HCT116 (cell line): Measurements from ENCODE around the gene COBLL1. TPM values are rescaled to one million over a fixed set of nuclear protein-coding genes. Genes with fewer than 3 reads are reported as not detected.

Experiments
- ATAC-seq: fragments of 200-7000 bp; cut with Tn5 transposase; 2 replicates; pipeline ENCODE4 v1.9.1; 2020; ENCODE audit warnings: mild to moderate bottlenecking, moderate library complexity
- BruUV-seq: library from RNA; stranded (reverse); fragments of 400-500 nt; replicated peaks from 2 replicates; lab custom pipeline; 2021; lab: Mats Ljungman, UMichigan
- CTCF ChIA-PET: fragments of 300-600 bp; sonication (Branson Sonifier 250); formaldehyde crosslinking; loops from one replicate; lab custom pipeline; 2021; ENCODE audit warnings: antibody characterized with exemption; lab: Charles Lee
- POLR2A ChIA-PET: fragments of 300-600, 350-600 bp; sonication (Branson Sonifier 250); formaldehyde crosslinking; loops from one replicate; lab custom pipeline; 2021; ENCODE audit warnings: antibody characterized with exemption; lab: Charles Lee
- RAD21 ChIA-PET, 2 experiments: fragments of 300-600 bp; sonication (Branson Sonifier 250); formaldehyde crosslinking; loops; one replicate each; lab custom pipeline; 2023; ENCODE audit warnings: low total read pairs in 2 of 2; ENCODE audit not compliant: uncharacterized antibody in 2 of 2, unreplicated experiment in 2 of 2, low non-redundant PET in 1 of 2; lab: Charles Lee
- DNase-seq: peaks from one replicate; pipeline ENCODE4 v3.0.0-alpha.2; 2010; ENCODE audit warnings: low read depth, low spot score
- H2AFZ ChIP-seq: fragments of 200-600 bp; shearing (Covaris generic), sonication (generic); 2 replicates; pipeline ENCODE4 v1.6.1; 2017; ENCODE audit warnings: low read depth, mixed run types, mixed read lengths, antibody characterized with exemption, low read length; ENCODE audit not compliant: poor library complexity, severe bottlenecking
- H3K27ac ChIP-seq: 2 replicates; pipeline ENCODE4 v1.5.1; 2012; ENCODE audit warnings: low read depth, low read length
- H3K27me3 ChIP-seq: fragments of 200-600 bp; sonication (generic); 2 replicates; pipeline ENCODE4 v1.6.1; 2016; ENCODE audit warnings: mixed run types, low read length, mixed read lengths; ENCODE audit not compliant: insufficient read depth
- H3K36me3 ChIP-seq, 2 experiments: fragments of 200-500 bp in 1 of 2; fragments of 200-600 bp in 1 of 2; sonication (Bioruptor generic) in 1 of 2; sonication (generic) in 1 of 2; 2 replicates each; pipeline versions ENCODE4 v1.5.1 to v1.6.1; 2014 to 2016; ENCODE audit warnings: low read length in 2 of 2, inconsistent platforms in 1 of 2, mixed read lengths in 1 of 2, mixed run types in 1 of 2; ENCODE audit not compliant: insufficient read depth in 2 of 2, control insufficient read depth in 1 of 2
- H3K4me1 ChIP-seq, 2 experiments: fragments of 200-600 bp in 1 of 2; sonication (generic) in 1 of 2; 2 replicates each; pipeline versions ENCODE4 v1.5.1 to v1.6.1; 2012 to 2017; ENCODE audit warnings: low read length in 2 of 2, inconsistent platforms in 1 of 2, mild to moderate bottlenecking in 1 of 2, mixed read lengths in 1 of 2, mixed run types in 1 of 2, moderate library complexity in 1 of 2; ENCODE audit not compliant: insufficient read depth in 2 of 2, control insufficient read depth in 1 of 2
- H3K4me2 ChIP-seq: fragments of 200-600 bp; sonication (generic); 2 replicates; pipeline ENCODE4 v1.6.1; 2017; ENCODE audit warnings: mixed run types, low read length, mixed read lengths
- H3K4me3 ChIP-seq, 2 experiments: fragments of 200-600 bp in 1 of 2; sonication (generic) in 1 of 2; replicated peaks in 1 of 2; 2 replicates each; pipeline ENCODE4 v1.5.1; 2011 to 2016; ENCODE audit warnings: low read length in 2 of 2, control low read depth in 1 of 2, low read depth in 1 of 2, mild to moderate bottlenecking in 1 of 2, mixed read lengths in 1 of 2, mixed run types in 1 of 2
- H3K79me2 ChIP-seq: fragments of 200-600 bp; sonication (generic); 2 replicates; pipeline ENCODE4 v1.6.1; 2017; ENCODE audit warnings: mild to moderate bottlenecking, mixed run types, low read length, moderate library complexity, mixed read lengths; ENCODE audit not compliant: insufficient read depth
- H3K9ac ChIP-seq: fragments of 200-600 bp; sonication (generic); 2 replicates; pipeline ENCODE4 v1.6.1; 2016; ENCODE audit warnings: low read length, mixed read lengths
- H3K9me2 ChIP-seq: fragments of 200-600 bp; sonication (generic), shearing (Covaris generic); 2 replicates; pipeline ENCODE4 v1.6.1; 2017; ENCODE audit warnings: mixed run types, mild to moderate bottlenecking, moderate library complexity; ENCODE audit not compliant: insufficient read depth
- H3K9me3 ChIP-seq, 2 experiments: fragments of 200-500 bp in 1 of 2; fragments of 200-600 bp in 1 of 2; sonication (Bioruptor generic) in 1 of 2; sonication (generic) in 1 of 2; 2 replicates each; pipeline ENCODE4 v1.6.1; 2014 to 2017; ENCODE audit warnings: low read length in 2 of 2, mixed read lengths in 2 of 2, inconsistent platforms in 1 of 2, low read depth in 1 of 2, mild to moderate bottlenecking in 1 of 2, mixed run types in 1 of 2, moderate library complexity in 1 of 2; ENCODE audit not compliant: control insufficient read depth in 1 of 2, insufficient read depth in 1 of 2
- H4K20me1 ChIP-seq: fragments of 200-600 bp; sonication (generic), shearing (Covaris generic); 2 replicates; pipeline ENCODE4 v1.6.1; 2017; ENCODE audit warnings: mixed run types, mild to moderate bottlenecking, moderate library complexity; ENCODE audit not compliant: insufficient read depth
- CBX3 ChIP-seq: IDR thresholded peaks from 2 replicates; pipeline ENCODE4 v1.6.1; 2012; ENCODE audit warnings: low read depth
- CEBPB ChIP-seq: IDR thresholded peaks from 2 replicates; pipeline ENCODE4 v1.6.1; 2012; ENCODE audit warnings: low read depth
- CTCF ChIP-seq, 3 experiments: fragments of 200-600 bp in 1 of 3; sonication (generic) in 1 of 3; IDR thresholded peaks in 2 of 3; conservative IDR thresholded peaks in 1 of 3; 2 replicates each; pipeline ENCODE4 v1.5.1; 2012 to 2017; ENCODE audit warnings: low read depth in 2 of 3, low read length in 2 of 3, antibody characterized with exemption in 1 of 3, borderline replicate concordance in 1 of 3, control low read depth in 1 of 3, mild to moderate bottlenecking in 1 of 3, mixed read lengths in 1 of 3, mixed run types in 1 of 3, moderate library complexity in 1 of 3; ENCODE audit not compliant: insufficient read depth in 1 of 3
- EGR1 ChIP-seq: IDR thresholded peaks from 2 replicates; pipeline ENCODE4 v1.6.1; 2012; ENCODE audit warnings: low read depth
- ELF1 ChIP-seq: IDR thresholded peaks from 2 replicates; pipeline ENCODE4 v1.6.1; 2012; ENCODE audit warnings: low read depth, borderline replicate concordance
- EZH2 ChIP-seq: fragments of 200-600 bp; sonication (generic); IDR thresholded peaks from 2 replicates; pipeline ENCODE4 v1.6.1; 2017; ENCODE audit warnings: antibody characterized with exemption, mixed run types
- EZH2phosphoT487 ChIP-seq: fragments of 200-600 bp; IDR thresholded peaks from 2 replicates; pipeline ENCODE4 v1.6.1; 2018; ENCODE audit warnings: antibody characterized with exemption, borderline replicate concordance
- FOSL1 ChIP-seq: IDR thresholded peaks from 2 replicates; pipeline ENCODE4 v1.6.1; 2012; ENCODE audit warnings: low read depth
- JUND ChIP-seq: IDR thresholded peaks from 2 replicates; pipeline ENCODE4 v1.6.1; 2012
- MAX ChIP-seq: IDR thresholded peaks from 2 replicates; pipeline ENCODE4 v1.6.1; 2012
- POLR2A ChIP-seq: IDR thresholded peaks from 2 replicates; pipeline ENCODE4 v1.7.0; 2011; ENCODE audit warnings: borderline replicate concordance; ENCODE audit not compliant: insufficient read depth, insufficient read length; ENCODE audit errors: extremely low read depth
- POLR2AphosphoS5 ChIP-seq: IDR thresholded peaks from 2 replicates; pipeline ENCODE4 v1.6.1; 2011; ENCODE audit warnings: mild to moderate bottlenecking, low read depth, low read length, moderate library complexity
- RAD21 ChIP-seq: IDR thresholded peaks from 2 replicates; pipeline ENCODE4 v1.6.1; 2012; ENCODE audit warnings: low read depth, mild to moderate bottlenecking
- REST ChIP-seq: IDR thresholded peaks from 2 replicates; pipeline ENCODE4 v1.6.1; 2012; ENCODE audit warnings: low read depth
- SIN3A ChIP-seq: IDR thresholded peaks from 2 replicates; pipeline ENCODE4 v1.6.1; 2012; ENCODE audit warnings: low read depth
- SP1 ChIP-seq: IDR thresholded peaks from 2 replicates; pipeline ENCODE4 v1.6.1; 2012; ENCODE audit warnings: low read depth
- SRF ChIP-seq: IDR thresholded peaks from 2 replicates; pipeline ENCODE4 v1.6.1; 2012; ENCODE audit warnings: low read depth
- TCF7L2 ChIP-seq: IDR thresholded peaks from 2 replicates; pipeline ENCODE4 v1.7.0; 2011; ENCODE audit warnings: borderline replicate concordance, inconsistent platforms; ENCODE audit not compliant: insufficient read depth, insufficient read length; ENCODE audit errors: extremely low read depth
- ZBTB33 ChIP-seq: IDR thresholded peaks from 2 replicates; pipeline ENCODE4 v1.6.1; 2011; ENCODE audit warnings: mild to moderate bottlenecking, low read length, moderate library complexity; ENCODE audit not compliant: insufficient replicate concordance; ENCODE audit errors: extremely low read depth
- ZNF274 ChIP-seq: fragments of 200-500 bp; sonication (Bioruptor generic); IDR thresholded peaks from 2 replicates; pipeline ENCODE4 v1.6.1; 2014; ENCODE audit warnings: mild to moderate bottlenecking, low read depth, low read length, inconsistent platforms
- intact Hi-C: fragments of 100-400 bp; cut with micrococcal nuclease; formaldehyde crosslinking; loops from 2 replicates; pipeline ENCODE4 v1.10.0; 2022
- total RNA-seq: library from RNA; stranded (reverse); gene quantifications from one replicate; pipeline ENCODE4 v1.2.1, GENCODE V29; 2021; ENCODE audit not compliant: unreplicated experiment

COBLL1 gene
- total RNA-seq, 1 experiment from 2014 or later, result 3.6 TPM

GRCh38 chr2:164734196-164734595 lies 107.4 kb downstream of the COBLL1 start:
- no peak overlapping the region for H3K4me3 ChIP-seq
- no peak overlapping the region for H2AFZ ChIP-seq
- DNase-seq (no peak), ATAC-seq (no peak)
- BruUV-seq, result no TSS peak
- TF ChIP-seq REST (no peak), POLR2A (no peak), EZH2 (no peak), TCF7L2 (no peak), FOSL1 (no peak), CBX3 (no peak), JUND (no peak), SIN3A (no peak), ZNF274 (no peak), EGR1 (no peak), ZBTB33 (no peak), ELF1 (no peak), RAD21 (no peak), POLR2AphosphoS5 (no peak), MAX (no peak), SP1 (no peak), CEBPB (no peak), CTCF (IDR thresholded peaks at IDR 0.05 in 2 of 3, conservative IDR thresholded peaks at IDR 0.05 in 1 of 3; ENCODE audit: borderline replicate concordance in 1 of 3, insufficient read depth in 1 of 3, low read depth in 2 of 3, low read length in 2 of 3) (no peak), EZH2phosphoT487 (no peak), SRF (no peak)
- ChIA-PET POLR2A (no interaction called here), RAD21 (no interaction called here), CTCF (no interaction called here)
- no peaks in the 10 kb centered on the region for H3K27me3 ChIP-seq
- H3K79me2 ChIP-seq, result no peaks in the 10 kb centered on the region
- no peak overlapping the region for H3K27ac ChIP-seq
- peaks cover 0 to 9% of the 10 kb centered on the region in 2 experiments; a peak in 1 of 4 replicates for H3K4me1 ChIP-seq
- no peaks in the 10 kb centered on the region for H3K9me3 ChIP-seq
- intact Hi-C loops, result loop anchor here (10.0 kb wide), 1 partner anchor 281 kb away; no protein-coding TSS in a partner anchor
- no peak overlapping the region for H3K9ac ChIP-seq
- H3K36me3 ChIP-seq, result no peaks in the 10 kb centered on the region
- H4K20me1 ChIP-seq, result no peaks in the 10 kb centered on the region
- H3K9me2 ChIP-seq, result no peaks in the 10 kb centered on the region
- H3K4me2 ChIP-seq, result no peak overlapping the region
